NCI-H345 treated with DMSO at 0.1 percent for 48 hours (cell line): ENCODE results near the gene TTLL10.

Source experiments
- DNase-seq: peaks from one replicate; lab custom pipeline; 2025; ENCODE audit not compliant: unreplicated experiment; lab: John Stamatoyannopoulos, UW

TTLL10 gene

DNA sequence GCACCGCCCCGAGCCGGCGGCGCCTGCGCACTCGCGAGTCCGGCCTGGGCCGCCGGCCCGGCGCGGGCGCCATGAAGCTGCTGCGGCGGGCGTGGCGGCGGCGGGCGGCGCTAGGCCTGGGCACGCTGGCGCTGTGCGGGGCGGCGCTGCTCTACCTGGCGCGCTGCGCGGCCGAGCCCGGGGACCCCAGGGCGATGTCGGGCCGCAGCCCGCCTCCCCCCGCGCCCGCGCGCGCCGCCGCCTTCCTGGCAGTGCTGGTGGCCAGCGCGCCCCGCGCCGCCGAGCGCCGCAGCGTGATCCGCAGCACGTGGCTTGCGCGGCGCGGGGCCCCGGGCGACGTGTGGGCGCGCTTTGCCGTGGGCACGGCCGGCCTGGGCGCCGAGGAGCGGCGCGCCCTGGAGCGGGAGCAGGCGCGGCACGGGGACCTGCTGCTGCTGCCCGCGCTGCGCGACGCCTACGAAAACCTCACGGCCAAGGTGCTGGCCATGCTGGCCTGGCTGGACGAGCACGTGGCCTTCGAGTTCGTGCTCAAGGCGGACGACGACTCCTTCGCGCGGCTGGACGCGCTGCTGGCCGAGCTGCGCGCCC lies 58.6 kb downstream of the TTLL10 start, which contains the start of gene B3GALT6:
Gene B3GALT6 (plus strand): TSS at position 30 of the 588 bp plus-strand sequence. CDS start 42 bp downstream, at position 72.
- no peak for DNase-seq

DNA sequence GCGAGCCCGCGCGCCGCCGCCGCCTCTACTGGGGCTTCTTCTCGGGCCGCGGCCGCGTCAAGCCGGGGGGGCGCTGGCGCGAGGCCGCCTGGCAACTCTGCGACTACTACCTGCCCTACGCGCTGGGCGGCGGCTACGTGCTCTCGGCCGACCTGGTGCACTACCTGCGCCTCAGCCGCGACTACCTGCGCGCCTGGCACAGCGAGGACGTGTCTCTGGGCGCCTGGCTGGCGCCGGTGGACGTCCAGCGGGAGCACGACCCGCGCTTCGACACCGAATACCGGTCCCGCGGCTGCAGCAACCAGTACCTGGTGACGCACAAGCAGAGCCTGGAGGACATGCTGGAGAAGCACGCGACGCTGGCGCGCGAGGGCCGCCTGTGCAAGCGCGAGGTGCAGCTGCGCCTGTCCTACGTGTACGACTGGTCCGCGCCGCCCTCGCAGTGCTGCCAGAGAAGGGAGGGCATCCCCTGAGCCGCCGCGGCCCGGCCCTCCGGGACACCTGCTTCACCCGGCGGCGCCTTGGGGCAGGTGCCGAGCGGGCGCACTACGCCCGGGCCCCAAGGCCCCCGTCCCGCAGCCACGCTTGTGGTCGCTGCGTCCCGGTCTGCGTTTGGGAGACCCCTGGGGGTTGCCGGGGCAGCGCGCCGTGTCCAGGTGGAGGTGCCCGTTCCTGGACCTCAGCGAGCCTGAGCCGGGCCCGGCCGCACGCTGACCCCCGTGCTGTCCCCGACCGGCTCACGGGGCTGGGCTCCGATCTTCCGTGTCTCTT lies 59.3 kb downstream of the TTLL10 start:
- no peak for DNase-seq

DNA sequence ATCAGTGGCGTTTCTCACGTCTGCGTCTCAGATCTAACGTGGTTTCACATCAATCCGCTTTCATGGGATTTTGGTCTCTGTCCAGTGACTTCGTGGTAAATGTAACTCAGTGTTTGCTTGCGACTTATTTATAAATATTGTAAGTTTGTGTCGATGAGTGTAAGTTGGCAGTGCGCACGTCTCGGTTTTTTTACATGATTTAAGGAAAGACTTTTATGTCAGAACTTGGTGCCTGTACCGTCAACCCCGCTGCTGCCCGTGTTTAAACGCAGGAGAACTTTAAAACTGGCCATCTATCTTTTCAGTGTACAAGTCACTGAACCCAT lies 59.9 kb downstream of the TTLL10 start:
- no peak for DNase-seq

DNA sequence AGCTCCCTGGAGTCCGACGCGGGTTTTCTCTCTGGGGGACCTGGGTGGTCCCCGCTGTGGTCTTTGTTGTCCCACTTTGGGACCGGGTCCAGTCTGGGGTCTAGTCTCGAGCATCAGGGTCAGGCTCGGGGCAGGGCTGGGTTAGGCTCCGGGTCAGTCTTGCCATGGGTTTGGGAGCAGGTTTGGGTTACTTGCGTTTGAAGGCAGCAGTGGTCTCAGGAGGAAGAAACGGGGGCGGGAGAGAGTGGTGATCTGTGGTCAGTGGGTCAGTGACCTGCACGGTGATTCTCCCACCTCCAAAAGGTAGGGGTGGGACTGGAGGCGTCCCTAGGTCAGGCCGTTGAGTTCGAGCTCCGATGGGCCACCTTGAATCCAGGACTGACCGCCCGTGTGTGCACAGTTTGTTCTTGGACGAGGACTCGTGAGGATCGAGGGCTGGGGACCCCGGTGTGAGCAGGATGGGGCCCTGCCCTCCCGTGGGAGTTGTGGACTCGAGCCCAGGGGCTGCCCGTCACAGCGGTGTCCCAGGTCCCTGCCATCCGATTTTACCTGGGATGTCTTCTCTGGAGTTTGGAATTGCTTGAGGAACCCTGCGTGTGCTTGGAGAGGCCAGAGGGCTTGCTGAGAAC lies 60.6 kb downstream of the TTLL10 start:
- no peak for DNase-seq

DNA sequence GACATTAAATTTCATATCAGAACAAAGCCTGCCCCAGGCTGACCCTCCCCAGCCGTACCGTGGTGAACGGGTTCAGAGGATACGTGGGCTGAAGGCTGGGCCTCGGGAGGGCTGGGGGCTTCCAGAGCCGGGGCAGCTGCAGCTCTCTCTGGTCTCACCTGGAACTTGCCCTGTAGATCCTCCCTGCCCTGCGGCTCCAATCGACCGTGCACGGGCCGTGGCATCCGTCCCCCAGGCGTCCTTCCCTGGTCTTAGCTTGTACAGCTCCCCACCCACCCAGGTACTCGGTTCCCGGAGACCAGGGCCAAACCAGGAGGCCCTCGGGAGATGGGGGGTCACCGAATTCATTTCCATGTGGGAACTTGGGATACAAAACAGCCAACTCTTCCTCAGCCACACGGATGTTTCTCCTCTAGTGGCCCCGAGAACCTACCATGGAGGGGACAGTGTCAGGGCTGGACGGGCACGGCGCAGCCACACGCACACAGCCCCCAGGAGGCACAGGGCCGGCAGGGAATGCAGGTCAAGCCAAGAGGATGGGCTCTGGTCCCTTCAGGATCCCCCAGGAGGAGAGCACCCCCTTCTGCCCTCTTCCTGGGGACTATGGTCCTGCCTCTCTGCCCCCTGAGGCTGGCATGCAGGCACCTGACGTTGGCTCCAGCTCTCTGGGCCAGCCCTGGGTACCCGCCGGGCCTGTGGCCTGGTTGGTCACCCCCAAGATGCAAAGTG lies 61.5 kb downstream of the TTLL10 start:
- no peak for DNase-seq

DNA sequence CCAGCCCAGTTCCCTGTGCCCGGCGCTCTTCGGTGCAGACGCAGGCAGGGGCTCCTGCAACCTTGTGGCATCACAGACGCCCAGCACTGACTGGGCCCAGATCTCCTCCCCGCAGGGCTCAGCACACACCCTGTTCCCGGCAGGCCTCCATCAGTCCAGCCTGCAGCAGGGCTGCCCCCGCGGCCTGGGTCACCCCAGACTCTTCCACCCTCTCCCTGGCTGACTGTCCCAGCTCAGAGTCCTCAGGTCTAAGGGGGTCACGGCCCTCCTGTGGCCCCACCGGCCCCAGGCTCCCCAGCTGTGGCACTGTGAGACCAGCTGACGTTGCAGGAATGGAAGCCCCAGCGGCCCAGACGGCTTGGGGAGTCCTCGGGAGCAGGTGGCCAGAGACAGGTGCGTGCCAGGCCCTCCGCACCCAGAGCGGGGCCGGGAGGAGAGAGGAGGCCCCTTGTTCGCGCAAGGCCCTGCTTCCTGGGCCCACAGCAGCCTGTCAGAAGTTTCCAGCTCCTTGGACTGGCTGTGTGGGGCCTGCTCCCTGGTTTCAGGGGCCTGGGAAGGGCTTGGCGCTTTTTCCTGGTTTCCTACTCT lies 62.6 kb downstream of the TTLL10 start:
- no peak for DNase-seq

DNA sequence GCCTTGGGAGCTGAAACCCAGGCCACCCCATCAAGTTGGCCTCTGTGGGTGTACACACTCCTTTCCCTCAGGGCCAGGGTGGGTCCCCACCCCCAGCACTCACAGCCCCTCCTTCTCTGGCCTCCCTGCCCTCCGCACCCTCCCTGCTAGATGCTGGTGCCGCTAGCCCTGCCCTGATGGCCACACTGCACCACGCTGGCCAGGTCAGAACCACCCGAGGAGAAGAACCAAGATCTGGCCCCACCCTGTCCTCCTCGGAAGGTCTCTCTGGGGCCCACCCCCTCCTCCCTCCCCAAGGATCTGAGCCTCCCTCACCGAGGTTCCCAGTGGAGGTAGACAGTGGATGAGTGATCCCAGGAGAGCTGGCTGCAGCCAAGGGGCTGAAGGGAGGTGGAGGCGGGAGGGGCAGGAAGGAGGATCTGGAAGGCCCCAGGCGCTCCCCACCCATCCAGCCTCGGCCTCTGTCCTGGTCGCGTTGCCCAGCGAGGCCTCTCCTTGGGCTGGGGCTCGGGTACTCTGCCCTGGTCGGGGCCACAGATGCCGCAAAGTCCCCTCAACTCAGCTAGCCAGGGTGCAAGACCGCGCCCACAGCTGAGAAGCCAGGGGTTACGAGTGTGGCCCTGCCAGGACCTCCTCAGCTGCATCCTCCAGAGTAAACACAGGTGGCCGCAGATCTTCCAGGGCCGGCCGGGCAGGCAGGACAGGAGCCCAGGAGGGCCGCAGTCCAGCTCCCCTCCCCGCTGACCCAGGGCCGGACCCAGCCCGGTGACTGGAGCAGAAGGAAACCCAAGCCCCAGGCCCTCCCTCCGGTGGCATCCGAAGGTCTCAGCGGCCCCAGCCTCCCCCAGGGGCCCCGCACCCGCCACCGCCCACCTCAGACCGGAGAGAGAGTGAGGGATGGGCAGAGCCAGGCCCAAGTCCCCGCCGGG lies 63.5 kb downstream of the TTLL10 start:
- DNase-seq = no peak

DNA sequence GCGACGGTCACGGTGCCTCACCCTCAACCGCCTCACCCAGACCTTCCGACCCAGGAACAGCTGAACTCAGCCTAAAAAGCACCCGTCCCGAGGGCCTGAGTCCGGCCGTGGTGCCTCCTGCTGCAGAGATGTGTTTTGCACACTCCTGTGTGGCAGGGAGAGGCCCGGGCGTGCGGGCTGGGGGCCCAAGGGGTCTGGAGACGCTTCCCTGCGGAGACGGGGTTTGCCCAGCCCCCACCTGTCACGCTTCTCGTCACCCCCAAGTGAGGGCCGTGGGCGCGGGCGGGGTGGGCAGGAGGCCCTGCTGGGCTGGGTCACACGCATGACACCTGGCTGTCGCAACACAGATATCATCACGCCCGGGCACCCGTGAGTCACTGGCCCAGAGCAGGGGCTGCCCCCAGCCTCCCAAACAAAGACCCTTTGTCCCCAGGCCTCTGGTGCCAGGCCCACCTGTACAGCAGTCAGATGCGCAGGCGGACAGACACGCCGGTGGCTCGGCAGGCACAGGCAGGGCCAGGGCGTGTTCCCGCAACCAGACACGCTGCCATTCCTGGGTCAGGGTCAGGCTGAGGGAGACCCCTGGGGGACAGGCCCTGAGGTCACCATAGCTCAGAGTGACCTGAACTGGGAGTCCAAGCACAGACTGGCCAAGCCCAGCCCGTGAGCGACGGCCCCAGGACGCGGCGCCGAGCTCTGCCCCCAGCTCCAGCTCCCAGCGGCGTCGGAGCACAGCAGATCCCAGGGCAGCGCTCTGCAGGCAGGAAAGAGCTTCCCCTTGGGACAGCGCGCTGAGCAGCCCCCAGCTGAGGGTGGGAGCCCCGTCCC lies 64.4 kb downstream of the TTLL10 start:
- no peak for DNase-seq

DNA sequence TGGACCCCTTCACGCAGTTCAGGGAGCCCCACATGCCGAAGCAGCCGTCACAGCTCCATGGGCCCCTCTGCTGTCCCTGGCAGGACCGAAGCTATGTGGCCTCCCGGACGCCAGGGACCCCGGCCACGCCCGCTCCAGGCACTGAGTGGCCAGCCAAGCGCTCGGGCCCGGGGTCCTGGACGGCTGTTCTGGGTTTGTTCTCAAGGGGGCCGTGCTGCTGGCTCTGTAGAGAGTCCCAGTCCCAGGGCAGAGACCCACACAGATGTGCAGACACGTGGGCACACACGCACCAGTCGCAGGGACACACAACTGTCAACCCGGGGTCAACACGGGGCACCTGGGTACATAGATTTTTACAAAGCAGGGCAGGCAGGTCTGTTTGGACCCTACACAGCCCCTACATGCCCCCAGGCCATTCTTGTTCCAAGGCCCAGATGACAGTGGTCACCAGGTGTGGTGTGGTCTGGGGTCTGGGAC lies 65.1 kb downstream of the TTLL10 start:
- no peak for DNase-seq

DNA sequence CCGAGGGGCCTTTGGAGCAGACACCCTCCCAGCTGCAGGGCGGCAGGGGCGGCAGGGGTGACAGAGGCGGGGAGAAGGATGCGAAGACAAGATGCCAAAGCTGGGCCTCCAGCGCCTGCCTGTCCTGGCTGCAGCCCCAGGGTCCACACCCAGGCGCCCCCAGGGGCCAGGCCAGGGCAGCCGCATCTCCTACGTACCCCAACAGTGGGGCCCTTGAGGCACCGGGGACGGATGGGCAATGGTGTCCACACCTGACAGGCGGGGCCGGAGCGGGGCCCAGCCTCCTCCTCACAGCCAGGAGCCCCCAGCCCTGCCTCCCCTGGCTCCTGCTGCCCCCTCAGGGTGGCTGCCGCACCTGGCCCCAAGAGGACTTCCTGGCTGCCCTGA lies 65.5 kb downstream of the TTLL10 start:
- no peak for DNase-seq

DNA sequence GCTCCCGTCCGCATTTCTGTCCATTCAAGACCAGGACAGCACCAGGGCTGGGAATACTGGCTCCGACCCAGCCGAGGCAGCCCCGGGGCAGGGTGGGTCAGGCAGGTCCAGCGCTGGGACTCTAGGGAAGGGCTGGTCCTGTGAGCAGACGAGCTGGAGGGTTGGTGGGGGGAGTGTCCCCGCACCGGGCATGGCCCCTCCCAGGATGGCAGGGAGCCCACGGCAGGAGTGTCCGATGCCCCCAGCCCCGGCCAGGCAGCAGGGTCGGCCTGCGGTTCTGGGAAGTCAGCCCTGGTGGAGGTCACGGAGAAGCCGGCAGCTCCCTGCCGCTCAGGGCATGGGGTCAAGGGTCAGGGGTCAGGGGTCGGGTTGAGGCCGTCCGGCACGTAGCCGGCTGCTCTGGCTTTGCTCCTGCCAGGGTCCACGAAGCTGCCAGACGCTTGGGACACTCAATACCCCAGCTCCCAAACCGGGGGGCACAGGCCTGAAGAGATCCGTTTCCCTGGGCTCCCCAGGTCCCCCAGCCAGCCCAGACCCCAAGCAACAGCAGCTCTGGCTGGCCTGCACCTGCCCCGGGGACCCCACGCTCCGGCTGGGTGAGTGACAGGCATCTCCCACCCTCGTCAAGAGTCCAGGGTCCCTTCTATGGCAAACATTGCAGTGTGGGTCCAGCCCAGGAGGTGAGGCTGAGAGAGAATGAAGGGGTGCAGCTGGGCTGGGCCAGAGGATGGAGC lies 66.1 kb downstream of the TTLL10 start:
- no peak for DNase-seq

DNA sequence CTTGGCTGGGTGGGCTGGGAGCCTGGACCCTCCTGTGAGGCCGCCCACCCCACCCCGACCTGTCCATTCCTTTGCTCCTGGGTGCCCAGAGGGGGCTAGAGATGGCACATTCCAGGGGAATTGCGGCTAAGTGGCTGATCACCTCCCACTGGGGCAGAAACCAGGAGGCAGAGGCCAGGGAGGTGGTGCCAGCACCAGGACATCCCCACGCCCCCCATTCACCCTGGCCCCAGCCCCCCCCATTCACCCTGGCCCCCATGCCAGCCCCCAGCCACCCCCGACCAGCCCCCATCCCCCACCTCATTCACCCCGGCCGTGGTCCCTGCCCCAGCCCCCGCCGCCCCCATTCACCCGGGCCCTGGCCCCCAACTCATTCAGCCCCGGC lies 66.7 kb downstream of the TTLL10 start:
- no peak for DNase-seq

DNA sequence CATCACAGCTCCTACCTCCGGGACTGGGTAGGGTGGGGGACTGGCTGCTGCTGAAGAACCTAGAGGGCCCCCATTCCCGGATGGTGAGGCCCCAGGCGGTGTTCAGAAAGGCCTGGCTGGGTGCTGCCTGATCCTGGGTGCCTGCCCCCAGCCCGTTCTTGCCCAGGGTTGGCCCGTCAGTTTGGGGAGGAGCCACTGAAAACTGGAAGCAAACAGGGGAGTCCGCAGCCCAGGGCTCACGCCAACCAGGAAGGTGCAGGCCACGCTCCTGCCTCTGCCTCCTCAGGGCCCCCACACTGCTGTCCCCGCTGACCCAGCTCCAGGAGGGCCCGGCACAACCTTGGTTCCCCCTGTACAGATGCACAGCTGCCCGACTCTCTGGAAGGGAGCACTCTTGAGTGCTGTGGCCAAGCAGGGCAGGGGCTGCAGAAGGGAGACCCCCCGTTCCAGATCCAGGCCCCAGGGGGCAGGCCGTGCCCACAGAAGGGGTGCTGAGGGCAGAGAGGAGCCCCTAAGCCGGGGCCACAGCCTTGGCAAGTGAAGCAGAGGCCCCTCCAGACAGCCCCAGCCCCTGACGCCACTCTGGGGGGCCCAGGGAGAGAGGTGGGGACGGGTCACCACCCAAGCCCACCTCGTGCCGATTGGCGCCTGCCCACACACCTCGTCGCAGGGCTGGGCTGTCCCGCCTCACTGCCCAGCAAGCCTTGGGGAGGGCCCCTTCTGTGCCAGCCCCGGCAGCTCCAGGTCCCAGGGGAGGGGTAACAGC lies 67.3 kb downstream of the TTLL10 start:
- no peak for DNase-seq

DNA sequence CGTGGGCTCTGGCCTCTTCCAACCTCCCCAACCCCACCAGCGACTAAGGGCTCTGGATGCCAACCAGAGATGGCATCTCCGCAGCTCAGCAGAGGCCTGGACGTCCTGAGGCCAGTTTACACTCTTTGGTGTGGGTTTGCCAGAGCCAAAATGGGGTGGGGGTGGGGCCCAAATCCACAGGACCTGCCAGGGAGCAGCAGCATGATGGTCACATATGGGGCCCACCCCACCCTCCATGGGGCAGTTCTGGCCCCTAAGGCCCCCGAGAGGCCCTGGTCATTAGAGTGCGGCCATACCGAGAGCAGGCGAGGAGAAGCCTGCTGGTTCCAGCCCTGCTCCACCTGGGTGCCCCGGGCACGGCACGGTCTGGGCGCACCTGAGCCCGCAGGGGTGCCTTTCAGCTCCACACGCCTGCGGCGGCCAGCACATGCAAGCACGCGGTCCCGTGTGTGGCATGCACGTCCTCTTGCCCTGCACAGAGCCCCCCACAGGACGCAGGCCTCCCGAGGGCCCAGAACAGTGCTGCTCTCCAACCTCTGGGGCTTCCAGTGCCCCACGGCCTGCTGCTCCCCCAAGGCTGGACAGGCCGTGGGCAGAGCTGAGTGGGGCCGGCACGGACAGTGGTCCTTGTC lies 68.0 kb downstream of the TTLL10 start:
- DNase-seq = no peak

DNA sequence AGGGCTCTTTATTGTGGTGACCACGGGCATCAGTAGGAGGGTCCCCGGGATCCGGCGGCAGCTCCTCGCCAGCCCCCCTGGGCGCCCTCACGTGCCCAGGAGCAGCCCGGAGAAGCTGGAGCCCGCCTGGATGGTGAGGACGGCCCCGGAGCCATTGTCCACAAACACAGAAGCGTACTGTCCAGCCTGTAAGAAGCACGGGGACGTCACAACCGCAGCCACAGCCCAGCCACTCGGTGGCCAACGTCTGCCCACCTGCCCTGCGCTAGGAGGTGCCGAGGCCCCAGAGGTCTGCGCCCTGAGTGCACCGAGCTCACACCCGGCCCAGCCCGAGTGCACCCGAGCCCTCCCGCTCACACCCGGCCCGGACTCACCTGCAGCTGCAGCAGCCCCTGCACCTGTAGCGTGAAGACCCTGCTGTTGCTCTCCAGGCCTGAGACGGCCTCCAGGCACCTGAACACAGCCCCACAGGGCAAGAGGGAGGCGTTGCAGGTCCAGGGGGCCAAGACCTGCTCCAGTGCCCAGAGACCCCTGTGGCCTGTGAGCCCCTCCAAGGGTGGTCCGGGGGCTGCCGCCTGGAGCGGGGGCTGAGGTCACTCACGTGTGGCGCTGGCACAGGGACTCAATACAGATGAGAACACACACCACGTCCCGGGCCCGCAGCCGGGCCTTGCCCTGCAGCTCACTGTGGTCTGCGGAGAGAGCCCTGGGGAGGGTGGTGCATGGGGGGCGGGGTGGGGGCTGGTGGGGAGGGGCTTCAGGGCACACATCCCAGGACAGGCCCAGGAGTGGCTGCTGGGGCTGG lies 69.0 kb downstream of the TTLL10 start:
- no peak for DNase-seq

DNA sequence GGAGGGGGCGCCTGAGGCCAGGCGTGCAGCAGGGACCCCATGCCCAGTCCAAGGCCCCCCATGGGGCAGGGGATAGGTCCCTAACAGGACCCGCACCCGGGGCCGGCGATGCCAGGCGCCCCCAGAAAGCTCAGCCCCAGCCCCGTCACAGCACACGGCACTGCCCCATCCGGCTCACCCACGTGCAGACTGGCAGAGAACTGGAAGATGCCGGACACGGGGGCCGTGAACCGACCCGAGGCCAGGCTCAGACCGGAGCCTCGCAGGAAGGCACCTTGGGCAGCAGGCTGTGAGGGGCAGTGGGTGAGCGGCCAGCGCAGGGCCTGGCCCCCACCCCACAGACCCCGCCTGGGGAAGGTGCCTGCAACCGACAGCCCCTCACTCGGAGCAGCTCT lies 69.6 kb downstream of the TTLL10 start:
- no peak for DNase-seq

DNA sequence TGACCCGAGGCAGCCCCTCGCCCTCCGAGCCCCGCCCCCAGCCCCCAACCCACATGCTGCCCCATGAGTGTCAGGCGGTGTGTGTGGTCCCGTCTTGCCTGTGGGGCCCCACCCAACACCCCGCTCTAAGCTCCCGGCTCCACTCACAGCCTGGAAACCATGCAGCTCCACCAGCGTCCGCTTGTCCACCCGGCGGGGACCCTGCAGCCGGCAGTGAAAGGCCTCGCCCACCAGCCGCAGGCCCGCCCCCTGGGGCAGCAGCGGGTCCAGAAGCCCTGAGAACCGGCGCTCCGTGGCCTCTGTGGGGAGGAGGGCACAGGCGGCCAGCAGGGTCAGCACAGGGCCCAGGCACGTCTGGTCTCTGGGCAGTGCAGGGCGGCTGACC lies 70.1 kb downstream of the TTLL10 start:
- no peak for DNase-seq
